MCF 10A (cell line): ENCODE data around the gene C6orf163. TPM values are rescaled to one million over a fixed set of nuclear protein-coding genes. Genes with fewer than 3 reads are reported as not detected.

ENCODE experiments used
- BruUV-seq: library from RNA; stranded (reverse); fragments of 400-500 nt; replicated peaks from 2 replicates; lab custom pipeline; 2021; lab: Mats Ljungman, UMichigan
- CTCF ChIA-PET: fragments of 300-600 bp; sonication (Branson Sonifier 250); formaldehyde crosslinking; extraction: SDS; loops from one replicate; lab custom pipeline; 2021; ENCODE audit warnings: antibody characterized with exemption, inconsistent platforms; lab: Yijun Ruan, JAX
- POLR2A ChIA-PET: fragments of 300-600, 350-650 bp; sonication (Branson Sonifier 250); formaldehyde crosslinking; extraction: SDS; loops from one replicate; lab custom pipeline; 2020; ENCODE audit warnings: antibody characterized with exemption, inconsistent platforms; lab: Yijun Ruan, JAX
- DNase-seq: peaks from one replicate; pipeline ENCODE4 v3.0.0-alpha.2; 2018; ENCODE audit not compliant: unreplicated experiment
- H3K27ac Mint-ChIP-seq: one replicate; pipeline ENCODE4 v1.8.0; 2022; ENCODE audit warnings: mild to moderate bottlenecking, low read depth, mixed read lengths; ENCODE audit not compliant: unreplicated experiment
- H3K27me3 Mint-ChIP-seq: one replicate; pipeline ENCODE4 v1.8.0; 2022; ENCODE audit warnings: mixed read lengths; ENCODE audit not compliant: insufficient read depth, unreplicated experiment
- H3K36me3 Mint-ChIP-seq: one replicate; pipeline ENCODE4 v1.8.0; 2022; ENCODE audit warnings: mild to moderate bottlenecking, moderate library complexity, mixed read lengths; ENCODE audit not compliant: insufficient read depth, unreplicated experiment
- H3K4me1 Mint-ChIP-seq: one replicate; pipeline ENCODE4 v1.8.0; 2022; ENCODE audit warnings: mixed read lengths; ENCODE audit not compliant: insufficient read depth, unreplicated experiment
- H3K4me3 Mint-ChIP-seq: one replicate; pipeline ENCODE4 v1.8.0; 2022; ENCODE audit warnings: mild to moderate bottlenecking, moderate library complexity, mixed read lengths; ENCODE audit not compliant: unreplicated experiment
- H3K9me3 Mint-ChIP-seq: one replicate; pipeline ENCODE4 v1.8.0; 2022; ENCODE audit warnings: mixed read lengths; ENCODE audit not compliant: unreplicated experiment
- intact Hi-C: fragments of 100-400 bp; cut with micrococcal nuclease; formaldehyde crosslinking; loops from 2 replicates; pipeline ENCODE4 v1.14.1; 2022
- total RNA-seq: library from RNA; stranded (reverse); gene quantifications from 2 replicates; pipeline ENCODE4 v1.2.3, GENCODE V29; 2022
- TF ChIP-seq, protein P1 (sequence below): fragments of 200-600 bp; IDR thresholded peaks from one replicate; pipeline ENCODE4 v1.8.0; 2022; ENCODE audit warnings: antibody characterized with exemption, mild to moderate bottlenecking; ENCODE audit not compliant: unreplicated experiment

The C6orf163 gene
- total RNA-seq, 1 experiment from 2014 or later, result 1.0 TPM

DNA sequence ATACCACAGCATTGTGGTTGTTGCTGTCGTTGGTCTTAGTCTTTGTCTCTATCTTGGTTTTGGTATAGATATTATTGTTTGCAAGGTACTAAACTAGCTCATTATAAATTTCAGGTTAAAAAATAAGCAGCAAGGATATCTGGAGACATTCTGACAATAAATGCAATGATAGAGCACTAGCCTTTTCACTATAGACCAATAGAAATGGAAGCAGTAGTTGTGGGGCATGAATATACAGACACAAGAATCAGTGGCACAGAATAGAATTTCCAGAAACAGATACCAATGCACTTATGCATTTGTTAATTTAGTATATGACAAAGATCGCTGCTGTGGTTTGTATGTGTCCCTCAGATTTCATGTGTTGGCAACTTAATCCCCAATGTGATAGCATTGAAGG is 32.0 kb downstream of the C6orf163 start:
- ChIA-PET CTCF (interaction anchor here (0.6 to 1.0 kb wide), 4 partner anchors 12 to 237 kb away, joined by 3 to 4 read pairs (median 3); no protein-coding TSS in a partner anchor), POLR2A (no interaction called here)
- no peaks in the 10 kb centered on the region for H3K9me3 Mint-ChIP-seq
- TF ChIP-seq, protein P1, sequence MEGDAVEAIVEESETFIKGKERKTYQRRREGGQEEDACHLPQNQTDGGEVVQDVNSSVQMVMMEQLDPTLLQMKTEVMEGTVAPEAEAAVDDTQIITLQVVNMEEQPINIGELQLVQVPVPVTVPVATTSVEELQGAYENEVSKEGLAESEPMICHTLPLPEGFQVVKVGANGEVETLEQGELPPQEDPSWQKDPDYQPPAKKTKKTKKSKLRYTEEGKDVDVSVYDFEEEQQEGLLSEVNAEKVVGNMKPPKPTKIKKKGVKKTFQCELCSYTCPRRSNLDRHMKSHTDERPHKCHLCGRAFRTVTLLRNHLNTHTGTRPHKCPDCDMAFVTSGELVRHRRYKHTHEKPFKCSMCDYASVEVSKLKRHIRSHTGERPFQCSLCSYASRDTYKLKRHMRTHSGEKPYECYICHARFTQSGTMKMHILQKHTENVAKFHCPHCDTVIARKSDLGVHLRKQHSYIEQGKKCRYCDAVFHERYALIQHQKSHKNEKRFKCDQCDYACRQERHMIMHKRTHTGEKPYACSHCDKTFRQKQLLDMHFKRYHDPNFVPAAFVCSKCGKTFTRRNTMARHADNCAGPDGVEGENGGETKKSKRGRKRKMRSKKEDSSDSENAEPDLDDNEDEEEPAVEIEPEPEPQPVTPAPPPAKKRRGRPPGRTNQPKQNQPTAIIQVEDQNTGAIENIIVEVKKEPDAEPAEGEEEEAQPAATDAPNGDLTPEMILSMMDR, result no peak
- no TSS peak for BruUV-seq
- no peaks in the 10 kb centered on the region for H3K4me1 Mint-ChIP-seq
- no peaks in the 10 kb centered on the region for H3K36me3 Mint-ChIP-seq
- no peaks in the 10 kb centered on the region for H3K27me3 Mint-ChIP-seq
- intact Hi-C loops, result no loop called here
- no peak for DNase-seq
- no peak overlapping the region for H3K4me3 Mint-ChIP-seq
- no peak overlapping the region for H3K27ac Mint-ChIP-seq

DNA sequence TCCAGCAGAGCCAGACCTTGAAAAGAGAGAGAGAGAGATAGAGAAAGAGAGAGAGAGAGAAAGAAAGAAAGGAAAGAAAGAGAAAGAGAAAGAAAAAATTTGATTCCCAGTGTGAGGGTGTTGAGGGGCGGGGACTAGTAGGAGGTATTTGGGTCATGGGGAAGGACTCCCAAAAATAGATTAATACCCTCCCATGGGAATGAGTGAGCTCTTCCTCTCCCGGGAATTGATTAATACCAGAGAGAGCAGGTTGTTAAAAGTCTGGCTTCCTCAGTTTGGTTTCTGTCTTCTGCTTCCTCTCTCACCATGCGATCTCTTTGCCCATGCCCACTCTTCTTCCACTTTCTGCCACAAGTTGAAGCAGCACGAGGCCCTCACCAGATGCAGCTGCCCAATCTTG is 34.3 kb downstream of the C6orf163 start:
- CTCF ChIA-PET, result interaction anchor here (0.6 to 1.2 kb wide), 9 partner anchors 10 to 1271 kb away, joined by 3 to 5 read pairs (median 3); partner anchors contain the start of gene C6orf163

DNA sequence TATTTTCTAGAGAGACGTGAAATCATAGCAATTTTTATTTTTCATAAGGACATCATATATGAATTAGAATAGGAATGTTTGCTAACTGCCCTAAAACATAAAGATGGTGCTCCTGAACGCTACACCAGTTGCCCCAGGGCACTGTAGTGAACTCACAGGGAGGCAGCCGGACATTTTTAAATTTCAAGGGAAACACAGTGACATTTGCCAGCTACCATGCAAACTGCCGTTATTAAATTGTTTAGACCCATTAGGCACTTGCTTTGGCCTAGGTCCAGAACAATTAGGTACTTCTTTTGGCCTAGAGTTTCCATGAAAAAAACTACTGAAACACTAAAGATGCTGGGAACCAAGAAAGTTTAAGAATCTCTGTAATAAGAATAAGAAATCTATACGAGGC is 38.2 kb downstream of the C6orf163 start:
- ChIA-PET CTCF (interaction anchor here (0.7 to 1.0 kb wide), 4 partner anchors 12 to 244 kb away, joined by 3 to 4 read pairs (median 3); no protein-coding TSS in a partner anchor), POLR2A (interaction anchor here (0.6 kb wide), 1 partner anchor 509 kb away, joined by 3 read pairs; no protein-coding TSS in a partner anchor)
- Mint-ChIP-seq H3K4me1 (no peaks in the 10 kb centered on the region), H3K27ac (no peak overlapping the region), H3K36me3 (no peaks in the 10 kb centered on the region), H3K9me3 (no peaks in the 10 kb centered on the region), H3K4me3 (no peak overlapping the region), H3K27me3 (no peaks in the 10 kb centered on the region)
- TF ChIP-seq, protein P1, result no peak
- no peak for DNase-seq
- intact Hi-C loops, result no loop called here
- BruUV-seq, result no TSS peak

More for the DNA sequence above, 34.3 kb downstream of the C6orf163 start:
- no peak for DNase-seq
- intact Hi-C loops, result no loop called here
- POLR2A ChIA-PET, result no interaction called here
- Mint-ChIP-seq H3K27ac (no peak overlapping the region), H3K27me3 (no peaks in the 10 kb centered on the region), H3K36me3 (no peaks in the 10 kb centered on the region), H3K4me3 (no peak overlapping the region), H3K4me1 (no peaks in the 10 kb centered on the region), H3K9me3 (no peaks in the 10 kb centered on the region)
- no TSS peak for BruUV-seq
- TF ChIP-seq, protein P1, result no peak

DNA sequence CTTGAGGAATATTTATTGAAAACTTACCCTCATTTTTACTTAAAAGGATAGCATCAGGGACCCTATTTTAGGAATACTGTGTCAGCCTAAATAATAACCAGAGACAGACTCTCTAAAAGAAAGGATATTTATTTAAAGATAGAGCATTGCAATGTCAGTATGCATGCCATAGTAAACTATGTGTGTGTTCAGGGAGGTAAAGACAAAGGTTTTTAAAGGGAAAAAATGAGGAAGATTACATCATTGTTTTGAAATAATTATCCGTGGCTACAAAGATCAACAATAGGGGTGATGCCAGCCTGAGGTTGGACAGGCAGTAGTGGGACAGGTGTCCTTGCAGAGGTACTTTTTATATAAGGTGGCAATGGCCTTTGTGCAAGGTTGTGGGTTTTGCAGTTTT is 39.4 kb downstream of the C6orf163 start:
- no peak overlapping the region for H3K4me3 Mint-ChIP-seq
- TF ChIP-seq, protein P1, result no peak
- ChIA-PET CTCF (no interaction called here), POLR2A (no interaction called here)
- no peak overlapping the region for H3K27ac Mint-ChIP-seq
- H3K9me3 Mint-ChIP-seq, result no peaks in the 10 kb centered on the region
- intact Hi-C loops, result no loop called here
- BruUV-seq, result no TSS peak
- no peak for DNase-seq
- H3K36me3 Mint-ChIP-seq, result no peaks in the 10 kb centered on the region
- H3K27me3 Mint-ChIP-seq, result no peaks in the 10 kb centered on the region
- H3K4me1 Mint-ChIP-seq, result no peaks in the 10 kb centered on the region
